ENCODE measurements around the gene IGLL1.

IGLL1 gene

GRCh38 chr22:23526596-23527316, 53.3 kb downstream of the IGLL1 start:
- DNase-seq = no peak

- DNase-seq = no peak
Measured at GRCh38 chr22:23525510-23525909, 54.6 kb downstream of the IGLL1 start.

- DNase-seq = no peak
Measured at GRCh38 chr22:23524226-23524625, 55.9 kb downstream of the IGLL1 start.

- no peak for DNase-seq
Measured at GRCh38 chr22:23523713-23524112, 56.4 kb downstream of the IGLL1 start.

Data from GF-D8 (cell line).